HG02981 (cell line): ENCODE data around the gene STXBP5L.
A peak's percentile ranks its signal among the peaks of the same experiment; 100 is the strongest.
"Not testable (repeated sequence)": the region's sequence is repeated elsewhere in the genome, so short reads cannot be mapped to it uniquely, and the experiment has no call there.

Source experiments
- ATAC-seq: cut with Tn5 transposase; IDR thresholded peaks from one replicate; pipeline ENCODE4 v1.9.1; 2021; ENCODE audit warnings: mild to moderate bottlenecking, moderate library complexity; ENCODE audit not compliant: unreplicated experiment

The STXBP5L gene

GRCh38 chr3:120908030-120908794 is at the start of gene STXBP5L:
Gene STXBP5L (plus strand): TSS chr3:120908205. CDS start chr3:120909579, 1,374 bp downstream.
- ATAC-seq, result peak; percentile 96

- no peak for ATAC-seq
Measured at GRCh38 chr3:120858521-120858920, 49.5 kb upstream of the STXBP5L start.

- no peak for ATAC-seq
Measured at GRCh38 chr3:120864541-120864940, 43.5 kb upstream of the STXBP5L start.

DNA sequence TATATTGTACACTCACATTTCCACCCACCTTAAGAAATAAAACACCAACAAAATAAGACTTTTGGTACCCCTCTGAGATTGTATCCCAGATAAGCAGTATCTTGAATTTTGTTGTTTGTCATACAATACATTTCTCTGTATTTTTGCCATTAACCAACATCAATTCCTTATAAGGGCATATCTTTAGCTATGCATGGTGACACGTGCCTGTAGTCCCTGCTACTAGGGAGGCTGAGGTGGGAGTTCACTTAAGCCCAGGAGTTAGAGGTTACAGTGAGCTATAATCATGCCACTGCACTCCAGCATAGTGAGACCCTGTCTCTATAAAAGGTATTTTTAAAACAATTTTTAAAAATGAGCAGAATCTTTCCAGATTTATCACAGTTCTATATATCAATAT is 32.5 kb upstream of the STXBP5L start:
- ATAC-seq, result no peak

- ATAC-seq, result no peak
Measured at GRCh38 chr3:120875989-120876388, 32.0 kb upstream of the STXBP5L start.

GRCh38 chr3:120879411-120879810 is 28.6 kb upstream of the STXBP5L start:
- ATAC-seq, result no peak

DNA sequence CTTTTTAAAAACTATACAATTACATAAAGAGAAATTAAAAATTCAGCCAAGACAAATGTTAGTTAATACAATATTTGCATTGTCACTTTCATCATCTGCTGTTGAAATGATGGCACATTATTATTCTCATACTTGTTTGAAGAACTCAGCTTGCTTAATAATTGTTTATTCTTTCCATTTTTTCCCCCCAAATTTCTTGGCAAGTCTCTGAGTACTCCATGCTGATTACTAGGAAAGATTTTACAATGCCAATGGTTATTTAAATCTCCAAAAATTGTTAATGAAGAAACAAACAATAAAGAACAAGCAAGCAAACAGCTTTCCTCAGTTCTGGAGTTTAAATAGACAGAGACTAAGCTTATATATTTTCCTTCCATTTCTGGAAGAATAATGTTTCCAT is 15.1 kb upstream of the STXBP5L start:
- ATAC-seq, result no peak

DNA sequence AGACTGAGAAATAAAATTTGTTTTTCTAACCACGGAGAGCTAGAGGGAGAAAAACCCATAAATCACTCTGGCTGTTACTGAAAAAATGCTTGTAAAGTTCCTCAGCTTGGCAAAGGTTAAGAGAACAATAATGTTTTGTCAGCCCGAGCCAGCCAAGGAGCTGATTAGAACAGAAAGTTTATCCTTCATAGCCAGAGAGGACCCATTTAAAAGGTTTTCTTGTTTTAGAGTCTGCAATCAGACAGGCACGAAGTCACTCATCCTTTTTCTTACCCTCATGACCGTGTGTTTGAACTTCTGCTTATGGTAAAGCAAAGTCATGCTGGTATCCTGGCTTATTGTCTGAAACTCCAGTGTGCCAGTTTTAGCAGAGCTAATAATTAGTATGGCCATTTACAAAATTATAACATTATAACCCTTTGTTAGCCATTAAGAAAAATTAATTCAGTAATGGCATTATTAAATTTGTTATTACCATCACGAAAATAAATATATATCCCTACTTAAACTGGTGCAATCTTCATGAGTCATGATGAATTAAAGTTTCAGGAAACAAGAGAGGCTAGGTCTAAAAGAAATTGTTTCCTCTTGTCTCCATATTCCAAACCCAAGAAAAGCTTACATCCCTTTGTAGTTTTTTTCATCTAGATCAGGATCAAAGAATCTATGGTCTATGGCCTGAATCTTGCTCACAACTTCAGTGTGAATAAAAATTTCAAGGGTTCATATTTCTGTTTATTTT is 13.5 kb upstream of the STXBP5L start:
- no peak for ATAC-seq

GRCh38 chr3:120901716-120902115 is 6.3 kb upstream of the STXBP5L start:
- not testable (repeated sequence) for ATAC-seq

DNA sequence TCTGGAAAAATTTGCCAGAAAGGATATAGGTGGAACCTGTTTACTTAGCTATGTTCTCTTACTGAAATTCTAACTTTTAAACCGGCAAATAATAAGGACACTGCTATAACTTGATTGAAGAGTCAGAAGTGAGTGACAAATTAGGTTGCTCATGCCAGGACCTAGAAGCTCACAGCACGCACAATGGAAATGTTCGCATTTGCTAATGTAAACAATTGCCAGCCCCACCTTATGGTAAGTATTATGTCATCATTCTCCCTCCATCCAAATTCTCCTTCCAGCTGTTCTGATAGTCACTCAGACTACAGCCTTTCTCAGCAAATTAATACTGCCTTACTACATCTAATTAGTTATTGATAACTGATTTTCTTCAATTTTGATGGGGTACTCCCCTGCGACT is 4.8 kb upstream of the STXBP5L start:
- ATAC-seq, result no peak

GRCh38 chr3:120907659-120908029 is 361 bp upstream of the STXBP5L start:
- peak; percentile 25 for ATAC-seq

GRCh38 chr3:120908795-120909601 is 993 bp downstream of the STXBP5L start:
- no peak for ATAC-seq

DNA sequence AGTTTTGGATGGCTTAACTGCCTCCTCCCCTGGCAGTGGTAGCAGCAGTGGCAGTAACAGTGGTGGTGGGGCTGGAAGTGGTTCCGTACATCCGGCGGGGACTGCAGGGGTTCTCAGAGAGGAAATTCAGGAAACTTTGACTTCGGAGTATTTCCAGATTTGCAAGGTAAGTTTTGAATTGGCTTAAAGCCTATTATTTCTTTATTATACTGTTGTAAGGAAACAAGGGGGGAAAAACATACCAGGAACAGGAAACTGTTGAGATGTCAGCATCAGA is 1.5 kb downstream of the STXBP5L start:
- no peak for ATAC-seq

- ATAC-seq, result no peak
Measured at GRCh38 chr3:120926146-120926545, 18.1 kb downstream of the STXBP5L start.

- no peak for ATAC-seq
Measured at GRCh38 chr3:120928991-120929390, 21.0 kb downstream of the STXBP5L start.

- no peak for ATAC-seq
Measured at GRCh38 chr3:120931593-120931992, 23.6 kb downstream of the STXBP5L start.

GRCh38 chr3:120956143-120956542 is 48.1 kb downstream of the STXBP5L start:
- ATAC-seq, result no peak

DNA sequence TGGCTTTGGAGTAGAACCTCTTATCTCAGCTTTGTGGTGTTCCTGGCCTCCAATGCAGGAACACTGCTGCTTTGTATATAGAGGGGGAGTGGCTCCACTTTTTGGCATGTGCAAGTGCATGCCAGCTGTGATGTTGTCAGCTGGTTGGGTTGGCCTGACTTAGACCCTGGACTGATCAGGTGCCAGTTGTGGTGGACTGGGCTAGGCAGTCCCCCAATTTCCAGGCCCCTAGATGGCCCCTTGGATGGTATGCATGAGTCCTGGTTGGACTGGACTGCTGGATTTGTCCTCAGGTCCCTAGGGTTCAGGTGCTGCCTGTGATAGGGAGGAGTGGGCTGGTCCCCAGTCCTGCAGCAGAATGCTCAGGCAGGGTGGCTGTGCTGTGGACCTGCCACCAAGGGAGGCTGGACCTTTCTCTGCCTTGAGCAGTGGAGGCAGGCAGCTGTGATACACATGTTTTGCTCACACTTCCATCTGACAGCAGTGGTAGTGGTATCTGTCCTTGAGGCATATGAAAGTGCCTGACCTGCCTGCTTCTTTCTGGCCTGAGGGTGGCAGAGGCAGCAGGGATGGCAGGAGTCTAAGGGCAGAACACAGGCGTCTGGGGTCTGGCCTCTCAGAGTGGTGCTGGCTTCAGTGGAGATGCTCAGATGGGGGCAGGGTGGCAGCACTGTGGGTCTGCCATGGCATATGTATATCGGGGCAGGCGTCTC is 74.8 kb downstream of the STXBP5L start:
- ATAC-seq, result no peak

GRCh38 chr3:120983321-120983665 is 75.3 kb downstream of the STXBP5L start:
- ATAC-seq, result no peak

GRCh38 chr3:120983841-120984240 is 75.8 kb downstream of the STXBP5L start:
- ATAC-seq, result no peak

- ATAC-seq, result no peak
Measured at GRCh38 chr3:120985242-120985641, 77.2 kb downstream of the STXBP5L start.
